DOHH2 (cell line): Measurements from ENCODE around the gene LTB4R2.

Source experiments
- H3F3A ChIP-seq: fragments of 200-600 bp; sonication (generic), shearing (Covaris generic); 2 replicates; pipeline ENCODE4 v1.6.0; 2016; ENCODE audit warnings: antibody characterized with exemption, mild to moderate bottlenecking; ENCODE audit not compliant: control insufficient read depth, insufficient read depth
- H3K27ac ChIP-seq: fragments of 200-600 bp; sonication (generic); 2 replicates; pipeline ENCODE4 v1.5.1; 2014; ENCODE audit warnings: low read depth, mild to moderate bottlenecking, low read length, moderate library complexity
- H3K27me3 ChIP-seq: fragments of 200-600 bp; sonication (generic); 2 replicates; pipeline ENCODE4 v1.6.1; 2014; ENCODE audit warnings: mild to moderate bottlenecking, low read length, mixed read lengths; ENCODE audit not compliant: control insufficient read depth
- H3K36me3 ChIP-seq: fragments of 200-600 bp; sonication (generic); 2 replicates; pipeline ENCODE4 v1.6.1; 2014; ENCODE audit warnings: mild to moderate bottlenecking, low read length, moderate library complexity, mixed read lengths; ENCODE audit not compliant: control insufficient read depth
- H3K4me1 ChIP-seq: fragments of 200-600 bp; sonication (generic); 2 replicates; pipeline ENCODE4 v1.6.1; 2014; ENCODE audit warnings: mild to moderate bottlenecking, low read length, mixed read lengths; ENCODE audit not compliant: control insufficient read depth
- H3K4me2 ChIP-seq: fragments of 200-600 bp; sonication (generic); 2 replicates; pipeline ENCODE4 v1.6.0; 2014; ENCODE audit warnings: mild to moderate bottlenecking, low read length, moderate library complexity
- H3K4me3 ChIP-seq: fragments of 200-600 bp; sonication (generic); 2 replicates; pipeline ENCODE4 v1.5.1; 2014; ENCODE audit warnings: mild to moderate bottlenecking, low read length, mixed read lengths
- H3K79me2 ChIP-seq: fragments of 200-600 bp; sonication (generic); 2 replicates; pipeline ENCODE4 v1.6.1; 2014; ENCODE audit warnings: mild to moderate bottlenecking, low read length, mixed read lengths; ENCODE audit not compliant: control insufficient read depth
- H3K9me2 ChIP-seq: fragments of 200-600 bp; sonication (generic); replicated peaks from 2 replicates; pipeline ENCODE4 v1.6.1; 2014; ENCODE audit warnings: mild to moderate bottlenecking, low read length, mixed read lengths; ENCODE audit not compliant: control insufficient read depth
- H3K9me3 ChIP-seq: fragments of 200-600 bp; sonication (generic); 2 replicates; pipeline ENCODE4 v1.6.1; 2014; ENCODE audit warnings: antibody characterized with exemption, low read length, mixed read lengths; ENCODE audit not compliant: control insufficient read depth, insufficient read depth
- H4K20me1 ChIP-seq: fragments of 200-600 bp; sonication (generic); 2 replicates; pipeline ENCODE4 v1.6.0; 2014; ENCODE audit warnings: low read depth, mild to moderate bottlenecking, antibody characterized with exemption, low read length, moderate library complexity; ENCODE audit not compliant: control insufficient read depth, insufficient read depth
- EZH2phosphoT487 ChIP-seq: fragments of 200-600 bp; sonication (generic); IDR thresholded peaks from 2 replicates; pipeline ENCODE4 v1.6.1; 2017; ENCODE audit warnings: borderline replicate concordance, mild to moderate bottlenecking, antibody characterized with exemption, low read length, moderate library complexity, mixed read lengths
- TF ChIP-seq, protein P1 (sequence below): fragments of 200-600 bp; sonication (generic); IDR thresholded peaks from one replicate; pipeline ENCODE4 v1.5.1; 2014; ENCODE audit warnings: antibody characterized with exemption, mild to moderate bottlenecking, low read depth, low read length; ENCODE audit not compliant: poor library complexity, severe bottlenecking

The LTB4R2 gene

DNA sequence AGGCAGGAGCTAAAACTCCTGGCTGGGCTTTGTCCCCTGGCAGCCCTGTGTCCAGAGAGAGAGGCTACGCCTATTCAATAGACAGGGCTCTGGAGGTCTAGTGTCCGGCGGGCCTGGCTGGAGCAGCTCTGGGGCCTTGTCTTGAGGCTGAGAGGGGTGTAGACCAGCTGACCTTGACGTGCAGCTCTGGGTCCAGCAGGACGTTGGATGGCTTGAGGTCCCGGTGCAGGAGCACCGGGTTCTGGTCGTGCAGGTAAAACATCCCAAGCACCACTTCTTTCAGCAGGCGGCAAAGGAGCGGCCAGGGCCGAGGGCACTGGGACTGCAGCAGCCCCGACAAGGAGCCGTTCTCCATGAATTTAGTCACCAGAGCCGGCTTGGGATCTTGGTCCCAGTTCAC lies 28.9 kb downstream of the LTB4R2 start:
- H3K9me2 ChIP-seq = no peaks in the 10 kb centered on the region
- peak overlapping the region; percentile 83 for H3K4me3 ChIP-seq
- H3K9me3 ChIP-seq = no peaks in the 10 kb centered on the region
- no peak for TF ChIP-seq EZH2phosphoT487
- TF ChIP-seq, protein P1, sequence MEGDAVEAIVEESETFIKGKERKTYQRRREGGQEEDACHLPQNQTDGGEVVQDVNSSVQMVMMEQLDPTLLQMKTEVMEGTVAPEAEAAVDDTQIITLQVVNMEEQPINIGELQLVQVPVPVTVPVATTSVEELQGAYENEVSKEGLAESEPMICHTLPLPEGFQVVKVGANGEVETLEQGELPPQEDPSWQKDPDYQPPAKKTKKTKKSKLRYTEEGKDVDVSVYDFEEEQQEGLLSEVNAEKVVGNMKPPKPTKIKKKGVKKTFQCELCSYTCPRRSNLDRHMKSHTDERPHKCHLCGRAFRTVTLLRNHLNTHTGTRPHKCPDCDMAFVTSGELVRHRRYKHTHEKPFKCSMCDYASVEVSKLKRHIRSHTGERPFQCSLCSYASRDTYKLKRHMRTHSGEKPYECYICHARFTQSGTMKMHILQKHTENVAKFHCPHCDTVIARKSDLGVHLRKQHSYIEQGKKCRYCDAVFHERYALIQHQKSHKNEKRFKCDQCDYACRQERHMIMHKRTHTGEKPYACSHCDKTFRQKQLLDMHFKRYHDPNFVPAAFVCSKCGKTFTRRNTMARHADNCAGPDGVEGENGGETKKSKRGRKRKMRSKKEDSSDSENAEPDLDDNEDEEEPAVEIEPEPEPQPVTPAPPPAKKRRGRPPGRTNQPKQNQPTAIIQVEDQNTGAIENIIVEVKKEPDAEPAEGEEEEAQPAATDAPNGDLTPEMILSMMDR = no peak
- peaks cover 19% of the 10 kb centered on the region for H3K4me1 ChIP-seq
- no peaks in the 10 kb centered on the region; the same call in 1 of the 2 replicates for H3F3A ChIP-seq
- no peak overlapping the region for H3K27ac ChIP-seq
- H3K4me2 ChIP-seq = peak overlapping the region; percentile 90
- H4K20me1 ChIP-seq = no peaks in the 10 kb centered on the region
- peaks cover 13% of the 10 kb centered on the region for H3K27me3 ChIP-seq
- H3K36me3 ChIP-seq = no peaks in the 10 kb centered on the region
- H3K79me2 ChIP-seq = no peaks in the 10 kb centered on the region

DNA sequence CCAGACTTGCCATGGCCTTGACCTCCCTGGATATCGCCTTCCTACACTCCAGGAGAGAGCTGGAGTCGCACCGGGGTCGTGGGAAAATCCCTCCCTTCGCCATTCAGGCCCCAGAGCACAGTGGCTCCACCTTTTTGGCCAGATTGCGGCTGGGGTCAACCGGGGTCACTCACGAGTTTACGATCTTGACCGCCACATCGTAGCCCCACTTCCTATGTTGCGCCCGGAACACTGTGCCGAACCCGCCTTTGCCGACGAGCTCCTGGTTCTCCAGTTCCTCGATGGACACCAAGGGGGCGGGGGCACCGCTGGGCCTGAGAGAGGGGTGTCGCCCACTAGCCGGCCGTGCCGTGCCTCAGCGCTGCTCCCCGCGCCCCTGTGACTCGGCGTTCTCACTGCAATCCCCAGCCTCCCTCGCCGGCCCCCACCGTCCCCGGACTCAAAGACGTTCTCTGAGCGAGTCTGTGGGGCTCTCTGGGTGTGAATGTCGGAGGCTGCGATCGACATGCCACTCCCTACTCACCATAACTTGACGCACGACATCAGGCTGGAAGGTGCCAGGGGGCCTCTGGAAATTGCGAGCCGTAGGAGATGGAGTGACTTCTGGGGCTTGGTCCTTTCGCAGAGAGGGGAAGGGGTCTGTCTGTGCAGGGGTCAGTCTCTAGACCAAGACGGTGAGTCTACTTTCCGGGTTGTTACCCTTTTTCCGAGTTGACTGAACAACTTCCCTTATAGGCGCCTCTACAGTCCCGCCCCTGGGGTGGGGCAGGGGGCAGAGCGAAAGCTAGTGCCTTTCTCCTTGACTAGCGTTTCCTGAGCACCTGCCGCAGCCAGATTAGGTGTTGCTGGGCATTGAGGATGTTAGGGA lies 29.6 kb downstream of the LTB4R2 start, which contains the start of gene RIPK3:
TSS of gene RIPK3 (minus strand) at position 708 of the 868 bp plus-strand sequence. CDS start at position 543, 165 bp downstream.
- TF ChIP-seq EZH2phosphoT487 = no peak
- TF ChIP-seq, protein P1 = no peak
- Histone ChIP-seq H3K4me3 (peak within 1 kb of the TSS; percentile 83), H3K27ac (no peak within 1 kb of the TSS), H3K9me2 (no peaks in the 10 kb centered on the region), H3K79me2 (no peaks in the 10 kb centered on the region), H3K4me2 (peak within 1 kb of the TSS; percentile 90), H3K36me3 (no peaks in the 10 kb centered on the region), H3F3A (no peaks in the 10 kb centered on the region; the same call in 1 of the 2 replicates), H3K4me1 (peaks cover 13% of the 10 kb centered on the region), H3K9me3 (no peaks in the 10 kb centered on the region), H3K27me3 (peaks cover 14% of the 10 kb centered on the region), H4K20me1 (no peaks in the 10 kb centered on the region)

DNA sequence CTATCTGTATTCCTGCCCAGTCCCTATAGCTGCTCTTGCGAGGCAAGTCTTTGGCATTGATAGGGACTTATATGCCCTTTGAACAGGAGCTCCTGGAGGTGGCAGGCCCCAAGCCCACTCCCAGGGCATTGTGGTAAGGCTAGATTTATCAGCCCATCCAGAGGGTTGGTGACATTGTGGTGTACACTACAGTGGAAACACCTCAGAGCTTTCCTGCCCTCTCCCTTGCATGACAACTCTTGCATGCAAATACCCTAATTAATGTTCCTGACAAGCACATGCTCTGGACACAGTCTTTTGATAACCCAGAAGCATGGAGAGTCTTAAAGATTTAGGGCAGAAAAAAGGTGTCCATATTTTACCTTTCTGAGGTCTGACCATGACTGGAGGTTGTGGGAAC lies 30.7 kb downstream of the LTB4R2 start:
- no peaks in the 10 kb centered on the region for H3K9me3 ChIP-seq
- TF ChIP-seq EZH2phosphoT487 = no peak
- TF ChIP-seq, protein P1 = no peak
- no peaks in the 10 kb centered on the region; the same call in 1 of the 2 replicates for H3F3A ChIP-seq
- H4K20me1 ChIP-seq = no peaks in the 10 kb centered on the region
- H3K36me3 ChIP-seq = no peaks in the 10 kb centered on the region
- peaks cover 14% of the 10 kb centered on the region for H3K27me3 ChIP-seq
- no peaks in the 10 kb centered on the region for H3K9me2 ChIP-seq
- no peak overlapping the region for H3K4me3 ChIP-seq
- H3K79me2 ChIP-seq = no peaks in the 10 kb centered on the region
- peaks cover 13% of the 10 kb centered on the region for H3K4me1 ChIP-seq
- no peak overlapping the region for H3K27ac ChIP-seq
- H3K4me2 ChIP-seq = no peak overlapping the region
